ENCODE measurements around the gene CR1L. TPM values are rescaled to one million over a fixed set of nuclear protein-coding genes. Genes with fewer than 3 reads are reported as not detected.
A peak's percentile ranks its signal among the peaks of the same experiment; 100 is the strongest.
"Not testable (repeated sequence)": the region's sequence is repeated elsewhere in the genome, so short reads cannot be mapped to it uniquely, and the experiment has no call there.

The CR1L gene
- total RNA-seq, 4 donors from 2014 or later: not detected

- no peak overlapping the region for H3K27ac ChIP-seq
- in situ Hi-C loops (cut with MboI; ENCODE audit: low sequenced_read_pairs in 4 of 4): no loop called here
- no peak for TF ChIP-seq CTCF (IDR thresholded peaks at IDR 0.05 in 4 of 5, conservative IDR thresholded peaks at IDR 0.05 in 1 of 5)
- no peak for TF ChIP-seq POLR2A (IDR thresholded peaks at IDR 0.05)
- no peak for DNase-seq
- H3K4me3 ChIP-seq: no peak overlapping the region
- intact Hi-C loops (cut with DNase I; ENCODE audit: low total_unique reads): no loop called here
- H3K27me3 ChIP-seq: no peaks in the 10 kb centered on the region
- no peak for ATAC-seq
- no peaks in the 10 kb centered on the region for H3K36me3 ChIP-seq
- no peaks in the 10 kb centered on the region for H3K9me3 ChIP-seq
- no peaks in the 10 kb centered on the region for H3K4me1 ChIP-seq
Measured at GRCh38 chr1:207658904-207659485, 14.1 kb downstream of the CR1L start.

- intact Hi-C loops (cut with DNase I; ENCODE audit: low total_unique reads) (no loop called here), in situ Hi-C loops (cut with MboI; ENCODE audit: low sequenced_read_pairs in 4 of 4) (no loop called here)
- H3K9me3 ChIP-seq: no peaks in the 10 kb centered on the region
- TF ChIP-seq POLR2A (IDR thresholded peaks at IDR 0.05): no peak
- no peak for TF ChIP-seq CTCF (IDR thresholded peaks at IDR 0.05 in 4 of 5, conservative IDR thresholded peaks at IDR 0.05 in 1 of 5)
- no peaks in the 10 kb centered on the region for H3K36me3 ChIP-seq
- ATAC-seq (no peak), DNase-seq (no peak)
- H3K27ac ChIP-seq: no peak overlapping the region
- H3K27me3 ChIP-seq: no peaks in the 10 kb centered on the region
- no peaks in the 10 kb centered on the region for H3K4me1 ChIP-seq
- H3K4me3 ChIP-seq: no peak overlapping the region
Measured at GRCh38 chr1:207659545-207660153, 14.7 kb downstream of the CR1L start.

- in situ Hi-C loops (cut with MboI; ENCODE audit: low sequenced_read_pairs in 4 of 4); H3K9me3 ChIP-seq; H3K36me3 ChIP-seq; intact Hi-C loops (cut with DNase I; ENCODE audit: low total_unique reads); H3K27me3 ChIP-seq; DNase-seq; ATAC-seq; H3K27ac ChIP-seq; H3K4me1 ChIP-seq; H3K4me3 ChIP-seq: not testable (repeated sequence)
Measured at GRCh38 chr1:207661420-207661819, 16.5 kb downstream of the CR1L start.

- no peak for ATAC-seq
- no peak overlapping the region for H3K27ac ChIP-seq
- H3K36me3 ChIP-seq: no peaks in the 10 kb centered on the region
- intact Hi-C loops (cut with DNase I; ENCODE audit: low total_unique reads): no loop called here
- no peak for TF ChIP-seq CTCF (IDR thresholded peaks at IDR 0.05 in 4 of 5, conservative IDR thresholded peaks at IDR 0.05 in 1 of 5)
- no peak for TF ChIP-seq POLR2A (IDR thresholded peaks at IDR 0.05)
- in situ Hi-C loops (cut with MboI; ENCODE audit: low sequenced_read_pairs in 4 of 4): no loop called here
- DNase-seq: no peak
- no peak overlapping the region for H3K4me3 ChIP-seq
- no peaks in the 10 kb centered on the region for H3K4me1 ChIP-seq
- peaks cover 33 to 55% (median 39%) of the 10 kb centered on the region in 3 donors for H3K27me3 ChIP-seq
- H3K9me3 ChIP-seq: no peaks in the 10 kb centered on the region
Measured at GRCh38 chr1:207666342-207666741, 21.4 kb downstream of the CR1L start.

GRCh38 chr1:207669528-207670009, 24.6 kb downstream of the CR1L start:
- intact Hi-C loops (cut with DNase I; ENCODE audit: low total_unique reads) (no loop called here), in situ Hi-C loops (cut with MboI; ENCODE audit: low sequenced_read_pairs in 4 of 4) (no loop called here)
- no peaks in the 10 kb centered on the region for H3K36me3 ChIP-seq
- H3K9me3 ChIP-seq: no peaks in the 10 kb centered on the region
- peak overlapping the region in 1 of 4 donors; percentile 6 for H3K4me3 ChIP-seq
- TF ChIP-seq POLR2A (IDR thresholded peaks at IDR 0.05) (no peak), CTCF (IDR thresholded peaks at IDR 0.05 in 4 of 5, conservative IDR thresholded peaks at IDR 0.05 in 1 of 5) (no peak)
- no peak overlapping the region for H3K27ac ChIP-seq
- H3K4me1 ChIP-seq: no peaks in the 10 kb centered on the region
- DNase-seq: no peak
- ATAC-seq: no peak
- H3K27me3 ChIP-seq: peaks cover 33 to 62% (median 46%) of the 10 kb centered on the region in 3 donors

Measured in gastrocnemius medialis (tissue), 4 donors.